Measurements from ENCODE around the gene MAP1LC3B.

Gene MAP1LC3B

GRCh38 chr16:87410530-87410929 lies 18.4 kb downstream of the MAP1LC3B start:
- in situ Hi-C loops (cut with HindIII; ENCODE audit: low sequenced_read_pairs): no loop called here

GRCh38 chr16:87410968-87411367 lies 18.8 kb downstream of the MAP1LC3B start:
- peak; percentile 20 for TF ChIP-seq CTCF (IDR thresholded peaks at IDR 0.05; ENCODE audit: low read depth, low read length)
- DNase-seq (ENCODE audit: low read depth, low spot score): no peak
- no peak overlapping the region for H3K4me3 ChIP-seq (ENCODE audit: low read depth, low read length)
- in situ Hi-C loops (cut with HindIII; ENCODE audit: low sequenced_read_pairs): no loop called here

More at GRCh38 chr16:87410530-87410929, 18.4 kb downstream of the MAP1LC3B start:
- TF ChIP-seq CTCF (IDR thresholded peaks at IDR 0.05; ENCODE audit: low read depth, low read length): no peak
- DNase-seq (ENCODE audit: low read depth, low spot score): no peak
- H3K4me3 ChIP-seq (ENCODE audit: low read depth, low read length): no peak overlapping the region

GRCh38 chr16:87411375-87412271 lies 19.5 kb downstream of the MAP1LC3B start:
- in situ Hi-C loops (cut with HindIII; ENCODE audit: low sequenced_read_pairs): no loop called here
- TF ChIP-seq CTCF (IDR thresholded peaks at IDR 0.05; ENCODE audit: low read depth, low read length): no peak

GRCh38 chr16:87412371-87412995 lies 20.3 kb downstream of the MAP1LC3B start:
- DNase-seq (ENCODE audit: low read depth, low spot score): no peak
- TF ChIP-seq CTCF (IDR thresholded peaks at IDR 0.05; ENCODE audit: low read depth, low read length): no peak
- in situ Hi-C loops (cut with HindIII; ENCODE audit: low sequenced_read_pairs): no loop called here
- no peak overlapping the region for H3K4me3 ChIP-seq (ENCODE audit: low read depth, low read length)

More at GRCh38 chr16:87411375-87412271, 19.5 kb downstream of the MAP1LC3B start:
- no peak overlapping the region for H3K4me3 ChIP-seq (ENCODE audit: low read depth, low read length)
- no peak for DNase-seq (ENCODE audit: low read depth, low spot score)

GRCh38 chr16:87412996-87413421 lies 20.9 kb downstream of the MAP1LC3B start:
- H3K4me3 ChIP-seq (ENCODE audit: low read depth, low read length): no peak overlapping the region
- in situ Hi-C loops (cut with HindIII; ENCODE audit: low sequenced_read_pairs): no loop called here
- TF ChIP-seq CTCF (IDR thresholded peaks at IDR 0.05; ENCODE audit: low read depth, low read length): no peak
- DNase-seq (ENCODE audit: low read depth, low spot score): no peak

- H3K4me3 ChIP-seq (ENCODE audit: low read depth, low read length): no peak overlapping the region
- no peak for DNase-seq (ENCODE audit: low read depth, low spot score)
- no peak for TF ChIP-seq CTCF (IDR thresholded peaks at IDR 0.05; ENCODE audit: low read depth, low read length)
- in situ Hi-C loops (cut with HindIII; ENCODE audit: low sequenced_read_pairs): no loop called here
Measured at GRCh38 chr16:87414251-87414680, 22.1 kb downstream of the MAP1LC3B start.
